ENCODE data around the gene EMC10.

EMC10 gene

GRCh38 chr19:50507376-50507775 lies 31.1 kb downstream of the EMC10 start:
- DNase-seq (ENCODE audit: low read depth) = no peak
- no peak overlapping the region for H3K4me3 ChIP-seq (ENCODE audit: low read length)
- TF ChIP-seq CTCF (conservative IDR thresholded peaks at IDR 0.05; ENCODE audit: low read depth, low read length) = no peak

- H3K4me3 ChIP-seq (ENCODE audit: low read length) = no peak overlapping the region
- no peak for DNase-seq (ENCODE audit: low read depth)
- no peak for TF ChIP-seq CTCF (conservative IDR thresholded peaks at IDR 0.05; ENCODE audit: low read depth, low read length)
Measured at GRCh38 chr19:50508843-50509190, 32.5 kb downstream of the EMC10 start.

- DNase-seq (ENCODE audit: low read depth) = no peak
- TF ChIP-seq CTCF (conservative IDR thresholded peaks at IDR 0.05; ENCODE audit: low read depth, low read length) = no peak
- no peak overlapping the region for H3K4me3 ChIP-seq (ENCODE audit: low read length)
Measured at GRCh38 chr19:50509366-50509765, 33.1 kb downstream of the EMC10 start.

GRCh38 chr19:50510121-50510670 lies 33.9 kb downstream of the EMC10 start:
- no peak for TF ChIP-seq CTCF (conservative IDR thresholded peaks at IDR 0.05; ENCODE audit: low read depth, low read length)
- peak overlapping the region; percentile 83 for H3K4me3 ChIP-seq (ENCODE audit: low read length)
- DNase-seq (ENCODE audit: low read depth) = no peak

GRCh38 chr19:50510700-50511068 lies 34.4 kb downstream of the EMC10 start:
- no peak for TF ChIP-seq CTCF (conservative IDR thresholded peaks at IDR 0.05; ENCODE audit: low read depth, low read length)
- no peak for DNase-seq (ENCODE audit: low read depth)
- peak overlapping the region; percentile 83 for H3K4me3 ChIP-seq (ENCODE audit: low read length)

- H3K4me3 ChIP-seq (ENCODE audit: low read length) = peak within 1 kb of the TSS; percentile 83
- TF ChIP-seq CTCF (conservative IDR thresholded peaks at IDR 0.05; ENCODE audit: low read depth, low read length) = no peak
- peak; percentile 96 for DNase-seq (ENCODE audit: low read depth)
Measured at GRCh38 chr19:50511069-50511822, 34.9 kb downstream of the EMC10 start, which contains the start of gene JOSD2. TSS of gene JOSD2 (minus strand) at chr19:50511191. CDS start at chr19:50510431, 760 bp downstream.

Data from retinal pigment epithelial cell (primary cell).